ENCODE measurements around the gene DPF3.

DNA sequence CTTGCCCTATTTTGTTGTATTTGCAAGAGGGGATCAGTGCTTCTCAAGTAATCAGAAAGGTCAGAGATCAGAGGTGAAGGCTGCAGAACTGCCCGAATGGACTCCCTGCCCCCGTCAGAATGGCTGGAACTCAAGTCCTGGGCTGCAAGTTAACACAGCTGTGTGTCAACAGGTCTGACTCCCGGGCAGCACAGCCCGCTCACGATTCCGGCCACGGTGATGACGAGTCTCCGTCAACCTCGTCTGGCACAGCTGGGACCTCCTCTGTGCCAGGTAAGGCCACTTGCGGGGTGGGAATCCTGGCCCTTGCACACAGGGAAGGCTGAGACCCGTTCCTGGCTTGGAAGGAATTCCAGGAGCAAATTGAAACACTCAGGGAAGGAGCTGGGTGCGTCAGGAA lies 45.7 kb upstream of the DPF3 start:
- TF ChIP-seq, protein P1, sequence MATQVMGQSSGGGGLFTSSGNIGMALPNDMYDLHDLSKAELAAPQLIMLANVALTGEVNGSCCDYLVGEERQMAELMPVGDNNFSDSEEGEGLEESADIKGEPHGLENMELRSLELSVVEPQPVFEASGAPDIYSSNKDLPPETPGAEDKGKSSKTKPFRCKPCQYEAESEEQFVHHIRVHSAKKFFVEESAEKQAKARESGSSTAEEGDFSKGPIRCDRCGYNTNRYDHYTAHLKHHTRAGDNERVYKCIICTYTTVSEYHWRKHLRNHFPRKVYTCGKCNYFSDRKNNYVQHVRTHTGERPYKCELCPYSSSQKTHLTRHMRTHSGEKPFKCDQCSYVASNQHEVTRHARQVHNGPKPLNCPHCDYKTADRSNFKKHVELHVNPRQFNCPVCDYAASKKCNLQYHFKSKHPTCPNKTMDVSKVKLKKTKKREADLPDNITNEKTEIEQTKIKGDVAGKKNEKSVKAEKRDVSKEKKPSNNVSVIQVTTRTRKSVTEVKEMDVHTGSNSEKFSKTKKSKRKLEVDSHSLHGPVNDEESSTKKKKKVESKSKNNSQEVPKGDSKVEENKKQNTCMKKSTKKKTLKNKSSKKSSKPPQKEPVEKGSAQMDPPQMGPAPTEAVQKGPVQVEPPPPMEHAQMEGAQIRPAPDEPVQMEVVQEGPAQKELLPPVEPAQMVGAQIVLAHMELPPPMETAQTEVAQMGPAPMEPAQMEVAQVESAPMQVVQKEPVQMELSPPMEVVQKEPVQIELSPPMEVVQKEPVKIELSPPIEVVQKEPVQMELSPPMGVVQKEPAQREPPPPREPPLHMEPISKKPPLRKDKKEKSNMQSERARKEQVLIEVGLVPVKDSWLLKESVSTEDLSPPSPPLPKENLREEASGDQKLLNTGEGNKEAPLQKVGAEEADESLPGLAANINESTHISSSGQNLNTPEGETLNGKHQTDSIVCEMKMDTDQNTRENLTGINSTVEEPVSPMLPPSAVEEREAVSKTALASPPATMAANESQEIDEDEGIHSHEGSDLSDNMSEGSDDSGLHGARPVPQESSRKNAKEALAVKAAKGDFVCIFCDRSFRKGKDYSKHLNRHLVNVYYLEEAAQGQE (IDR thresholded peaks at IDR 0.05; ENCODE audit: insufficient read depth in 1 of 2, low read depth in 2 of 2, low read length in 1 of 2): no peak
- TF ChIP-seq CTCF (IDR thresholded peaks at IDR 0.05) (no peak), POLR2AphosphoS5 (IDR thresholded peaks at IDR 0.05; ENCODE audit: low read depth, low read length) (no peak), TCF7L2 (IDR thresholded peaks at IDR 0.05; ENCODE audit: low read depth, low read length) (no peak)
